ENCODE measurements around the gene NXPE3.

The NXPE3 gene

GRCh38 chr3:101849714-101850245 is 70.8 kb downstream of the NXPE3 start:
- CTCF ChIA-PET = interaction anchor here (1.2 to 2.4 kb wide), 3 partner anchors 8 to 379 kb away, joined by 3 to 16 read pairs (median 13); no protein-coding TSS in a partner anchor
- DNase-seq (ENCODE audit: low read depth, low spot score) = no peak

GRCh38 chr3:101850246-101851051 is 71.4 kb downstream of the NXPE3 start:
- H3K4me3 ChIP-seq (ENCODE audit: low read depth, low read length) = peak overlapping the region; percentile 79
- TF ChIP-seq, protein P1, sequence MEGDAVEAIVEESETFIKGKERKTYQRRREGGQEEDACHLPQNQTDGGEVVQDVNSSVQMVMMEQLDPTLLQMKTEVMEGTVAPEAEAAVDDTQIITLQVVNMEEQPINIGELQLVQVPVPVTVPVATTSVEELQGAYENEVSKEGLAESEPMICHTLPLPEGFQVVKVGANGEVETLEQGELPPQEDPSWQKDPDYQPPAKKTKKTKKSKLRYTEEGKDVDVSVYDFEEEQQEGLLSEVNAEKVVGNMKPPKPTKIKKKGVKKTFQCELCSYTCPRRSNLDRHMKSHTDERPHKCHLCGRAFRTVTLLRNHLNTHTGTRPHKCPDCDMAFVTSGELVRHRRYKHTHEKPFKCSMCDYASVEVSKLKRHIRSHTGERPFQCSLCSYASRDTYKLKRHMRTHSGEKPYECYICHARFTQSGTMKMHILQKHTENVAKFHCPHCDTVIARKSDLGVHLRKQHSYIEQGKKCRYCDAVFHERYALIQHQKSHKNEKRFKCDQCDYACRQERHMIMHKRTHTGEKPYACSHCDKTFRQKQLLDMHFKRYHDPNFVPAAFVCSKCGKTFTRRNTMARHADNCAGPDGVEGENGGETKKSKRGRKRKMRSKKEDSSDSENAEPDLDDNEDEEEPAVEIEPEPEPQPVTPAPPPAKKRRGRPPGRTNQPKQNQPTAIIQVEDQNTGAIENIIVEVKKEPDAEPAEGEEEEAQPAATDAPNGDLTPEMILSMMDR (IDR thresholded peaks at IDR 0.05; ENCODE audit: insufficient read depth, low read length, missing control alignments) = no peak
- DNase-seq (ENCODE audit: low read depth, low spot score) = no peak
- ChIA-PET CTCF (interaction anchor here (1.1 to 2.4 kb wide), 4 partner anchors 371 to 379 kb away, joined by 3 to 16 read pairs (median 9); no protein-coding TSS in a partner anchor), POLR2A (interaction anchor here (0.6 to 2.3 kb wide), 30 partner anchors 9 to 379 kb away, joined by 3 to 67 read pairs (median 10); partner anchors contain the start of gene NXPE3)

More at GRCh38 chr3:101849714-101850245, 70.8 kb downstream of the NXPE3 start:
- TF ChIP-seq, protein P1 (IDR thresholded peaks at IDR 0.05; ENCODE audit: insufficient read depth, low read length, missing control alignments) = peak; percentile 5
- peak overlapping the region; percentile 79 for H3K4me3 ChIP-seq (ENCODE audit: low read depth, low read length)
- POLR2A ChIA-PET = interaction anchor here (0.5 to 2.3 kb wide), 44 partner anchors 10 to 380 kb away, joined by 3 to 67 read pairs (median 7); partner anchors contain the start of gene NXPE3

DNA sequence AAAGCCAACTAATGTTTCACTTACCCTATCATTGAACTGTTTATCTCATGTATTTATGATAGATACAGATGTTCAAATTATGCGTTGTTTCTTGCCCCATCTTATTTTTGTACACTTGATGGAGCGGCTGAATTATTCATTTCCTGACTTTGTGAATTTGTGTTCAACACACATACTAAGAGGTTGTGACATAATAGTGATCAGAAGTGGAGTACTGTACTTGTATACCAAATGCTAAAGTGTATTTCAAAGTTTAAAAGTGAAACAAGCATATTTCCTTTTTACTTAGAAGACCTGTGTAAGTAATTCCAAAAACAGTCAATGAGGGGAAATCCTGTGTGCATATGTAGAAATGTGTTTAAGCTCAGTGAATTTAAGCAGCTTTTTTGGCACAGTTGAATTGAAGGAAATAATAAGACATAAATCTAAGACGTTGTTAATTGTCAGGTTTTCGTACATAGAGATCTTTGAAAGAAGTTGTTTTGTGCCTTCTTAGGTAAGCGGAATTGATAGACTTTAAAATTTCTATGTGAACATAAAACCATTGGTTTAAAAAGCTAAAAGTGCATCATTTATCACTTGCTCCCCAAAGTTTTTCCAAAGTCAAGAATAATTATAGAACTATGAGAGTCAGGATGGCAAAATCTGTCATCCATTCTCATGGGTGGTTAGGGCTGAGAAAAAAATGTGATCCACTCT is 72.2 kb downstream of the NXPE3 start:
- CTCF ChIA-PET = interaction anchor here (1.1 to 4.9 kb wide), 8 partner anchors 33 to 378 kb away, joined by 3 to 42 read pairs (median 4); no protein-coding TSS in a partner anchor
- POLR2A ChIA-PET = interaction anchor here (0.8 to 1.4 kb wide), 6 partner anchors 13 to 349 kb away, joined by 3 to 6 read pairs (median 4); no protein-coding TSS in a partner anchor
- TF ChIP-seq, protein P1 (IDR thresholded peaks at IDR 0.05; ENCODE audit: insufficient read depth, low read length, missing control alignments) = no peak
- DNase-seq (ENCODE audit: low read depth, low spot score) = no peak
- peak overlapping the region; percentile 79 for H3K4me3 ChIP-seq (ENCODE audit: low read depth, low read length)

DNA sequence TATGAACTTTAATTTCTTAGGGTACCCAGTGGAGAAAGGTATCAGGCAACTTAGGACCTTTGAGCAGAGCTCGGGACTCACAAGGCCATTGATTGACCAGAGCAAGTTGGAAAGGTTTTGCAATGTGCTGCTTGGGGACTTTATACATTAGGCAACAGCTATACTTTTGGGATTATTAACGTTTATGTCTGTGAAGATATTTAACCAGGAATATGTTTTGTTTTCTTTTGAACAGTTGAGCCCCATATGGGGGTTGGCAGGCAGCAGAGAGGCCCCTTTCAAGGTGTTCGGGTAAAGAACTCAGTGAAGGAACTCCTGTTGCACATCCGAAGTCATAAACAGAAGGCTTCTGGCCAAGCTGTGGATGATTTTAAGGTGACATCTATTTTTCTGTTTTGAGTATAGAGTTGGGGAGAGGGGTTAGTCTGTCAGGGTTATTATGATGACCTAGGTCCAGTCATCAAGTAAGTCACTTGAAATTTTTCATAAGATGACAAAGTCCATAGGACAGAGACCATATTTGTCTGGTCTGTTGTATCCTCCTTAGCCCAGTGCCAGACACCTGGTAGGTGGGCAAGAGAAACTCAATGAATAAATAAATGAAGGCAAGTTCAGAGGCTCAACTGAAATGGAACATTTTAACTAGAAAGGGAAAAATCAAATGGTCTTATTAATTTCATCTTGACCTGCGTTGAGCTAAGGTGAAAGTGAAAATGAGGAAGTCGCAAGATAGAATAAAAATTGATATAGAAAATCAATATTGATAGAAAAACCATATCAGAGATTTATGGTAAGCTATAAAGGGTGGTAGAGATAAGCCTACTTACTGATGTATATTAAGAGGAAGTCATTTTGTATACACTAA is 73.1 kb downstream of the NXPE3 start:
- TF ChIP-seq, protein P1 (IDR thresholded peaks at IDR 0.05; ENCODE audit: insufficient read depth, low read length, missing control alignments) = no peak
- no peak for DNase-seq (ENCODE audit: low read depth, low spot score)
- H3K4me3 ChIP-seq (ENCODE audit: low read depth, low read length) = peak overlapping the region; percentile 79
- CTCF ChIA-PET = interaction anchor here (1.0 to 4.9 kb wide), 10 partner anchors 34 to 377 kb away, joined by 3 to 42 read pairs (median 4); no protein-coding TSS in a partner anchor
- POLR2A ChIA-PET = interaction anchor here (0.8 to 1.4 kb wide), 7 partner anchors 12 to 348 kb away, joined by 3 to 6 read pairs (median 4); no protein-coding TSS in a partner anchor

DNA sequence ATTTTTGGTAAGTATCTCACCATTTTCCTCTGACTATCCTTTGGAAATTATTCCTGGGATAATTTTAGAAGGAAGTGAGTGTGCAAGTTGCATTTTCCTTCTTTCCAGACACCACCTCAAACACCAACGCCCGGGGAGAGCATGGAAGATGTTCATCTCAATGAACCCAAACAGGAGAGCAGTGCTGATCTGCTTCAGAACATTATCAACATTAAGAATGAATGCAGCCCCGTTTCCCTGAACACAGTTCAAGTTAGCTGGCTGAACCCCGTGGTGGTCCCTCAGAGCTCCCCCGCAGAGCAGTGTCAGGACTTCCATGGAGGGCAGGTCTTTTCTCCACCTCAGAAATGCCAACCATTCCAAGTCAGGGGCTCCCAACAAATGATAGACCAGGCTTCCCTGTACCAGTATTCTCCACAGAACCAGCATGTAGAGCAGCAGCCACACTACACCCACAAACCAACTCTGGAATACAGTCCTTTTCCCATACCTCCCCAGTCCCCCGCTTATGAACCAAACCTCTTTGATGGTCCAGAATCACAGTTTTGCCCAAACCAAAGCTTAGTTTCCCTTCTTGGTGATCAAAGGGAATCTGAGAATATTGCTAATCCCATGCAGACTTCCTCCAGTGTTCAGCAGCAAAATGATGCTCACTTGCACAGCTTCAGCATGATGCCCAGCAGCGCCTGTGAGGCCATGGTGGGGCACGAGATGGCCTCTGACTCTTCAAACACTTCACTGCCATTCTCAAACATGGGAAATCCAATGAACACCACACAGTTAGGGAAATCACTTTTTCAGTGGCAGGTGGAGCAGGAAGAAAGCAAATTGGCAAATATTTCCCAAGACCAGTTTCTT is 74.2 kb downstream of the NXPE3 start:
- CTCF ChIA-PET = interaction anchor here (1.0 to 4.9 kb wide), 5 partner anchors 39 to 376 kb away, joined by 3 to 42 read pairs (median 7); no protein-coding TSS in a partner anchor
- no peak overlapping the region for H3K4me3 ChIP-seq (ENCODE audit: low read depth, low read length)
- POLR2A ChIA-PET = interaction anchor here (0.8 to 1.3 kb wide), 3 partner anchors 15 to 154 kb away, joined by 3 read pairs; no protein-coding TSS in a partner anchor
- TF ChIP-seq, protein P1 (IDR thresholded peaks at IDR 0.05; ENCODE audit: insufficient read depth, low read length, missing control alignments) = no peak
- DNase-seq (ENCODE audit: low read depth, low spot score) = no peak
